ENCODE data around the gene PCSK6. TPM values are rescaled to one million over a fixed set of nuclear protein-coding genes. Genes with fewer than 3 reads are reported as not detected.

PCSK6 gene
- total RNA-seq, 1 donor from 2014 or later, result 1.3 TPM

GRCh38 chr15:101325263-101326025, 164.1 kb downstream of the PCSK6 start:
- Mint-ChIP-seq H3K36me3 (ENCODE audit: low read depth, unreplicated experiment) (peaks cover 2% of the 10 kb centered on the region), H3K4me1 (ENCODE audit: low read depth, unreplicated experiment) (no peaks in the 10 kb centered on the region), H3K9me3 (ENCODE audit: unreplicated experiment) (peaks cover under 1% of the 10 kb centered on the region), H3K27ac (ENCODE audit: unreplicated experiment) (no peak overlapping the region), H3K27me3 (ENCODE audit: low read depth, unreplicated experiment) (peaks cover 67% of the 10 kb centered on the region), H3K4me3 (ENCODE audit: unreplicated experiment) (no peak overlapping the region)
- Histone ChIP-seq H4K20me1 (ENCODE audit: insufficient read depth, low read length) (no peaks in the 10 kb centered on the region), H3K4me2 (ENCODE audit: low read length) (no peak overlapping the region), H3K9me3 (ENCODE audit: insufficient read depth, low read depth, low read length) (no peaks in the 10 kb centered on the region), H3K4me1 (ENCODE audit: insufficient read depth, low read length) (no peaks in the 10 kb centered on the region), H3K27me3 (ENCODE audit: insufficient read depth, low read length) (no peaks in the 10 kb centered on the region), H3K27ac (ENCODE audit: low read depth, low read length) (no peak overlapping the region), H3K4me3 (ENCODE audit: insufficient read depth, low read depth, low read length) (no peak overlapping the region), H3K79me2 (ENCODE audit: insufficient read depth, low read length) (no peaks in the 10 kb centered on the region), H3K9ac (ENCODE audit: low read length) (no peak overlapping the region), H2AFZ (ENCODE audit: low read depth, low read length) (no peak overlapping the region), H3K36me3 (ENCODE audit: insufficient read depth, low read length) (no peaks in the 10 kb centered on the region)
- no peak for TF ChIP-seq EZH2 (IDR thresholded peaks at IDR 0.05; ENCODE audit: insufficient read depth, low read length)
- TF ChIP-seq CTCF (IDR thresholded peaks at IDR 0.05; ENCODE audit: insufficient read depth, low read depth, low read length), result no peak
- FAIRE-seq (no peak), DNase-seq (ENCODE audit: low read depth) (no peak)

- no peaks in the 10 kb centered on the region for H3K79me2 ChIP-seq (ENCODE audit: insufficient read depth, low read length)
- FAIRE-seq (no peak), DNase-seq (ENCODE audit: low read depth) (no peak)
- H3K27me3 ChIP-seq (ENCODE audit: insufficient read depth, low read length), result no peaks in the 10 kb centered on the region
- Mint-ChIP-seq H3K36me3 (ENCODE audit: low read depth, unreplicated experiment) (peaks cover 2% of the 10 kb centered on the region), H3K4me3 (ENCODE audit: unreplicated experiment) (no peak overlapping the region), H3K27ac (ENCODE audit: unreplicated experiment) (no peak overlapping the region), H3K27me3 (ENCODE audit: low read depth, unreplicated experiment) (peaks cover 64% of the 10 kb centered on the region), H3K4me1 (ENCODE audit: low read depth, unreplicated experiment) (no peaks in the 10 kb centered on the region), H3K9me3 (ENCODE audit: unreplicated experiment) (no peaks in the 10 kb centered on the region)
- no peaks in the 10 kb centered on the region for H3K9me3 ChIP-seq (ENCODE audit: insufficient read depth, low read depth, low read length)
- H3K4me1 ChIP-seq (ENCODE audit: insufficient read depth, low read length), result no peaks in the 10 kb centered on the region
- no peak overlapping the region for H3K4me3 ChIP-seq (ENCODE audit: insufficient read depth, low read depth, low read length)
- no peak overlapping the region for H3K4me2 ChIP-seq (ENCODE audit: low read length)
- H2AFZ ChIP-seq (ENCODE audit: low read depth, low read length), result no peak overlapping the region
- H3K36me3 ChIP-seq (ENCODE audit: insufficient read depth, low read length), result no peaks in the 10 kb centered on the region
- H4K20me1 ChIP-seq (ENCODE audit: insufficient read depth, low read length), result no peaks in the 10 kb centered on the region
- TF ChIP-seq EZH2 (IDR thresholded peaks at IDR 0.05; ENCODE audit: insufficient read depth, low read length), result no peak
- TF ChIP-seq CTCF (IDR thresholded peaks at IDR 0.05; ENCODE audit: insufficient read depth, low read depth, low read length), result no peak
- no peak overlapping the region for H3K27ac ChIP-seq (ENCODE audit: low read depth, low read length)
- no peak overlapping the region for H3K9ac ChIP-seq (ENCODE audit: low read length)
Observed at GRCh38 chr15:101324524-101325177, 164.9 kb downstream of the PCSK6 start.
